Measurements from ENCODE around the gene KIFC3. TPM values are rescaled to one million over a fixed set of nuclear protein-coding genes. Genes with fewer than 3 reads are reported as not detected.
A peak's percentile ranks its signal among the peaks of the same experiment; 100 is the strongest.
"Not testable (repeated sequence)": the region's sequence is repeated elsewhere in the genome, so short reads cannot be mapped to it uniquely, and the experiment has no call there.

The KIFC3 gene
- total RNA-seq, 4 donors from 2014 or later = 50.9 to 87.0 (median 60.2) TPM

DNA sequence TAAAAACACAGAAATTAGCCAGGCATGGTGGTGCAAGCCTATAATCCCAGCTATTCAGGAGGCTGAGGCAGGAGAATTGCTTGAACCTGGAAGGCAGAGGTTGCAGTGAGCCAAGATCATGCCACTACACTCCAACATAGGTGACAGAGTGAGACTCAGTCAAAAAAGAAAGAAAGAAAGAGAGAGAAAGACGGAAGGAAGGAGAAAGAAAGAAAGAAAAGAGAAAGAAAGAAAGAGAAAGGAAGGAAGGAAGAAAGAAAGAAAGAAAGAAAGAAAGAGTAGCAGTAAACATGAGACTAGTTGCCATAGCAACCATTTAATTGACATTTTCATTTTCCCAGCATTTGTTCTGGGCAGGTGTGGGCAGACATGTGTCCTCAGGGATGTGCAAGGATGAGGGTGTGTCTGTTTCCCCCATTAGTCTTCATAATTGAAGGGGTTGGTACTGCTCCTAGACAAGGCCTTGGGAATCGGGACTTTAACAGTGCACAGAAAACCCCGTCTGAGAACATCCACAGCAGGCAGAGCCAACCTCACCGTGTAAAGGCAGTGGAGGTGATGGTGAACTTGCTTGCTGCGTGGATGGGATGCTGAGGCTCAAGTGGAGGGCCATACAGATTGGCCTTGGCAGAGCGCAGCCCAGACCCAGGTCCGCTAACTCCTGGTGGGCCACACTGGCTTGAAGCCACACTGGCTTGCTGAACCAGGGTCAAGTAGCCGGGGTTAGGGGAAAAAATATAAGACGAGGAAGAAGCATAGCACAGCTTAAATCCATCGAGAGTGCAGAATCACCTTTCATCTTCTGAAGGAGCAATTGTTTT is 35.2 kb upstream of the KIFC3 start:
- Histone ChIP-seq H3K36me3 (no peaks in the 10 kb centered on the region), H3K4me3 (no peak overlapping the region), H3K9me3 (no peaks in the 10 kb centered on the region), H3K27me3 (peaks cover 0 to 3% of the 10 kb centered on the region in 2 donors), H3K4me1 (peaks cover 0 to 11% (median 5%) of the 10 kb centered on the region in 4 donors), H3K27ac (peak overlapping the region in 1 of 4 donors; percentile 8)
- WGBS, 2 donors = 70 to 75% methylated on average over 10 of the region's 10 CpGs
- DNase-seq (ENCODE audit: low spot score in 2 of 2) = no peak
- no peak for TF ChIP-seq POLR2A (IDR thresholded peaks at IDR 0.05)
- TF ChIP-seq, protein P1, sequence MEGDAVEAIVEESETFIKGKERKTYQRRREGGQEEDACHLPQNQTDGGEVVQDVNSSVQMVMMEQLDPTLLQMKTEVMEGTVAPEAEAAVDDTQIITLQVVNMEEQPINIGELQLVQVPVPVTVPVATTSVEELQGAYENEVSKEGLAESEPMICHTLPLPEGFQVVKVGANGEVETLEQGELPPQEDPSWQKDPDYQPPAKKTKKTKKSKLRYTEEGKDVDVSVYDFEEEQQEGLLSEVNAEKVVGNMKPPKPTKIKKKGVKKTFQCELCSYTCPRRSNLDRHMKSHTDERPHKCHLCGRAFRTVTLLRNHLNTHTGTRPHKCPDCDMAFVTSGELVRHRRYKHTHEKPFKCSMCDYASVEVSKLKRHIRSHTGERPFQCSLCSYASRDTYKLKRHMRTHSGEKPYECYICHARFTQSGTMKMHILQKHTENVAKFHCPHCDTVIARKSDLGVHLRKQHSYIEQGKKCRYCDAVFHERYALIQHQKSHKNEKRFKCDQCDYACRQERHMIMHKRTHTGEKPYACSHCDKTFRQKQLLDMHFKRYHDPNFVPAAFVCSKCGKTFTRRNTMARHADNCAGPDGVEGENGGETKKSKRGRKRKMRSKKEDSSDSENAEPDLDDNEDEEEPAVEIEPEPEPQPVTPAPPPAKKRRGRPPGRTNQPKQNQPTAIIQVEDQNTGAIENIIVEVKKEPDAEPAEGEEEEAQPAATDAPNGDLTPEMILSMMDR (IDR thresholded peaks at IDR 0.05) = no peak

DNA sequence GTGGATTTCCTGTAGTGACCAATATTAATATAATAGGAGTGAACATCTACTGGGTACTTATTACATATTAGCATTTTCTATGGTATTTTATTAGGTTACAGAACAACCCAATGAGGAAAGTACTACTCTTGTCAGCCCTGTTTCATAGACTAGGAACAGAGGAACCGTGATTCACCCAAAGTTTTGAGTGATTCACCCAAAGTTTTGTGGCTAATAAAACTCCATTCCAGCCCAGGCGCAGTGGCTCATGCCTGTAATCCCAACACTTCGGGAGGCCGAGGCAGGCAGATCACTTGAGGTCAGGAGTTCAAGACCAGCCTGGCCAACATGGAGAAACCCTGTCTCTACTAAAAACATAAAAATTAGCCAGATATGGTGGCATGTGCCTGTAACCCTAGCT is 33.1 kb upstream of the KIFC3 start:
- DNase-seq (ENCODE audit: low spot score in 2 of 2); H3K27me3 ChIP-seq; H3K4me3 ChIP-seq; H3K9me3 ChIP-seq; H3K36me3 ChIP-seq: not testable (repeated sequence)
- peaks cover 0 to 11% (median 0%) of the 10 kb centered on the region in 4 donors for H3K4me1 ChIP-seq
- WGBS, 2 donors = 83 to 88% methylated on average over 4 of the region's 4 CpGs
- peak overlapping the region in 1 of 4 donors; percentile 49 for H3K27ac ChIP-seq

DNA sequence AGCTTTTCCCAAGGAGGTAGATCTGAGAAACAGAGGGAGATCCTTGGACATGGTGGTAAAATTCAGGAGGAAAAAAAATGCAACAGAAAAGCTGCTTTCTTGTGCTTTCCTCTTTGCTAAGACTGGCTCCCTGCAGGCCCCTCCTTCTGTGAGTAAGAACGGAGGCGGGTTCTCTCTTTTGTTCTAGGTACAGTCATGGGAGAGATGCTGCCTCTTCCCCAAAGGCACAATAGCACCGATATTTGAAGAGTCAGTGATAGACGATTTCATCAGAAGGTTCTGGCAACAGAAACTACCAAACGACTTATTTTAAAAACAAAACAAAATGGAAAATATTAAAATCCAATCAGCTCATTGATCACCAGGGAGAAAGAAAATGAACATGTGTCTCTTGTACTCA is 32.6 kb upstream of the KIFC3 start:
- no peak for DNase-seq (ENCODE audit: low spot score in 2 of 2)
- TF ChIP-seq POLR2A (IDR thresholded peaks at IDR 0.05) (no peak), EP300 (IDR thresholded peaks at IDR 0.05) (no peak)
- TF ChIP-seq, protein P1 (IDR thresholded peaks at IDR 0.05) = no peak
- Histone ChIP-seq H3K9me3 (no peaks in the 10 kb centered on the region), H3K4me3 (no peak overlapping the region), H3K4me1 (peaks cover 0 to 11% (median 0%) of the 10 kb centered on the region in 4 donors), H3K27ac (peak overlapping the region in 1 of 4 donors; percentile 49), H3K36me3 (no peaks in the 10 kb centered on the region), H3K27me3 (peaks cover 0 to 3% of the 10 kb centered on the region in 2 donors)
- 33 to 43% methylated on average over 5 of the region's 5 CpGs for WGBS, 2 donors

DNA sequence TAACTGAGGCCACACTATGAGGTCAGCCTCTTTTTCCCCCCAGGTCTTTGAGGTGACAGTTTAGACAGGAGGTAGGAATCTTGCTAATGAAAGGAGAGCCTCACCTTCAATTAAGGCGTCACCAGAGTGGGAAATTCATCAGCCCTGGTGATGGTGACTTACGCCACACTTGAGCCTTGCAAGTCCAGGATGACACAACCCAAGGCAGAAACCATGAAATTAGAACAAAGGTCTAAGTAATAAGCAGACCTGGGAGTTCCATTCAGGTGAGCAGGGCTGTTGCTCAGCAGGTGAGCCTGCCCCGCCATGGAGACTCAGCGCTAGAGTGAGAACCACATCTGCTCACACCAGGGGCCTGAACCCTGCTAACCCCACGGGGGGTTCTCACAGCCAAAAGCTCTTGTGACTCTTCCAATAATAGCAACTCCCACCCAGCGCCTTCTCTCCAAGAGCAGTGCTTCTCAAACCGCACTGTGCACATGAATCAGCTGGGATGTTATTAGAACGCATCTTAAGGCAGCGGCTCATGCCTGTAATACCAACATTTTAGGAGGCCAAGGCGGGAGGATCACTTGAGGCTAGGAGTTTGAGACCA is 28.7 kb upstream of the KIFC3 start:
- no peak overlapping the region for H3K4me3 ChIP-seq
- no peak overlapping the region for H3K27ac ChIP-seq
- 80 to 87% methylated on average over 10 of the region's 10 CpGs for WGBS, 2 donors
- peaks cover 0 to 3% (median 0%) of the 10 kb centered on the region in 4 donors for H3K4me1 ChIP-seq
- peaks cover 0 to 3% of the 10 kb centered on the region in 2 donors for H3K27me3 ChIP-seq
- H3K36me3 ChIP-seq = no peaks in the 10 kb centered on the region
- no peaks in the 10 kb centered on the region for H3K9me3 ChIP-seq
- no peak for DNase-seq (ENCODE audit: low spot score in 2 of 2)
- TF ChIP-seq, protein P1 (IDR thresholded peaks at IDR 0.05) = no peak
- TF ChIP-seq POLR2A (IDR thresholded peaks at IDR 0.05) (no peak), EP300 (IDR thresholded peaks at IDR 0.05) (no peak)

DNA sequence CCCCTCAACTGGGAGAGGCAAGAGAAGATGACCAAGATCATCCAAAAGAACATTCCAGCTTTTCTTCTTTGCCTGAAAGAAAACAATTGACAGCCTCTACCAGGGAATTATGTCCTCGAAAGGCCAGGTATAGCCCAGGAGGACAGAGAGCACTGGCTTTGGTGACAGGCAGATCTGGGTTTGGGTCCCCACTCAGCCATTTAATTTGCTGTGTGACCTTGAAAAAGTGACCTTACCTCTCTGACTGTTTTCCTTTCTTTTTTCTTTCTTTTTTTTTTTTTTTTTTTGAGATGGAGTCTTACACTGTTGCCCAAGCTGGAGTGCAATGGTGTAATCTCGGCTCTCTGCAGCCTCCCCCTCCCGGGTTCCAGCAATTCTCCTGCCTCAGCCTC is 27.7 kb upstream of the KIFC3 start:
- TF ChIP-seq POLR2A (IDR thresholded peaks at IDR 0.05) (no peak), EP300 (IDR thresholded peaks at IDR 0.05) (no peak)
- TF ChIP-seq, protein P1 (IDR thresholded peaks at IDR 0.05) = no peak
- WGBS, 2 donors = 79 to 87% methylated on average over 3 of the region's 3 CpGs

More for the DNA sequence above, 27.7 kb upstream of the KIFC3 start:
- Histone ChIP-seq H3K27me3 (peaks cover 0 to 3% of the 10 kb centered on the region in 2 donors), H3K4me1 (peaks cover 0 to 3% (median 0%) of the 10 kb centered on the region in 4 donors), H3K27ac (peak overlapping the region in 1 of 4 donors; percentile 28), H3K4me3 (no peak overlapping the region), H3K9me3 (no peaks in the 10 kb centered on the region), H3K36me3 (no peaks in the 10 kb centered on the region)
- DNase-seq (ENCODE audit: low spot score in 2 of 2) = no peak
